ENCODE results near the gene ANO9.
"Not testable (repeated sequence)": the region's sequence is repeated elsewhere in the genome, so short reads cannot be mapped to it uniquely, and the experiment has no call there.

Gene ANO9

DNA sequence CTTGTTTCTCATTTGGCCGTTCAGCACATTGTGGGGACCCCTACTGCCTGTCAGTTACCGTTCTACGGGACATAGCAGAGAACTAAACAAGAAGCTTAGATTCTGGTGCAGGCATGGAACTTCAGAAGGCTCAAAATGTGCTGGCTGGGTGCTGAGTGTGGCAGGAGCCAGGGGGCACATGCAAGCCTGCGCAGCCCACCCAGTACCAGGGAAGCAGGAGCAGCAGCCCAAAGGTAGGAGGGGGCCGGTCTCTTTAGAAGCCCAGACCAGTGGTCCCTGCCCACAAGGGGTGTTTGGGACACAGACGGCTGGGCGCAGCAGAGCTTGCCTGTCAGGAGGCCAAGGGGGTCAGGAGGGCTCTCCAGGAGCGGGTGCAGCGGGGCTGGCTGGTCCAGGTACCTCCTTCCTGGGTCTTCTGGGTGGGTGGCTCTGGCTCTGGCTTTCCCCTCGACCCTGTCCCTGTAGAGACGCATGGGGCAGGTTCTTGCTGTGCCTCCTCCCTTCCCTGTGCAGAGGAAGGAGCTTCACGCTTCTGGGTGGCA lies 10.5 kb upstream of the ANO9 start:
- DNase-seq (ENCODE audit: low read depth): no peak

DNA sequence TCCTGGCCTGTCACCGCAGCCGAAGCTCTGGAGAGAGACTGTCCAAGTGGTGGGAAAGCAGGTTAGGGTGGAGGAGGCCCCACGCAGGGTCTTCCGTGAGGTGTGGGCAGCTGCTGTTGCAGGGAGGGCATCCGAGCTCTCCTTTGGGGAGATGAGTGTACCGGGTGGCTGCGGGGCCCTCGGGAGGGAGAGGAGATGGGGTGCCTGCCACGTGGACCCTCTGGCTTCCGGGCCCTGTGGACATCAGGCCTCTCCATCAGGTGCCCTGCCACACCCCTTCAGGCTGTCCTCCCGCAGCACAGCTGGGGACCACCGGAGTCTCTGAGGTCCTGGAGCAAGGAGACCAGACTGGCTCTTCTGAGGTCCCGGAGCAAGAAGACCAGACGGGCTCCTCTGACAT lies 9.9 kb upstream of the ANO9 start:
- no peak for DNase-seq (ENCODE audit: low read depth)

DNA sequence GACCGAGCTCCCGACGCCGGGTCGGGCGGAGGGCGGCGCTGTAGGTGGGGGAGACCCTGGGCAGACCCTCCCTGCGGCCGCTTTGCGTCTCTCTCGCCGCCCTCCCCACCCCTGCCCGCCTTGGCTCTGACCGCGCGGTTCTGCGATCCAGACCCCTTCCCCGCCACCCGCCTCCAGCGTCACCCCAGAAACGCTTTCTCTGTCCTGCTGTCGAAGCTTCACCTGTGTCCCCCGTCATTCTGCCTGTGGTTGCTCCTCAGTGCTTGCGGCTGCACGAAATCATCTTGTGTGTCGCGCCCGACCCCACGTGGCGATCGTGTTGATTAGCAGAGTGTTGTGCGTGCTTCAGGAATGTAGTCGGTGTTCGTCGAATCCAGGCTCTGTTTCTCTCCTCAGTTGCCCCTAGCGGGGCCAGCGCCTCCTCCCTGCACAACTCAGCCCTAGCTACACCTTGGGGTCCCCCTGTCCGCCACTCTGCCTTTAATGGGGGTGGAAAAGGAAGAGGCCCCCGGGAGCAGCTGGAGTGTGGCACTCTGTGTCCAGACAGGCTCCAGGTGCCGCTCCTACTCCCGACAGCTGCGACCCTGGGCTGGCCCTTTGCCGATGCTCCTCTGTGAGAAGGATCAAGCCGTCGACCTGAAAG lies 9.1 kb upstream of the ANO9 start:
- DNase-seq (ENCODE audit: low read depth): peak; percentile 65

DNA sequence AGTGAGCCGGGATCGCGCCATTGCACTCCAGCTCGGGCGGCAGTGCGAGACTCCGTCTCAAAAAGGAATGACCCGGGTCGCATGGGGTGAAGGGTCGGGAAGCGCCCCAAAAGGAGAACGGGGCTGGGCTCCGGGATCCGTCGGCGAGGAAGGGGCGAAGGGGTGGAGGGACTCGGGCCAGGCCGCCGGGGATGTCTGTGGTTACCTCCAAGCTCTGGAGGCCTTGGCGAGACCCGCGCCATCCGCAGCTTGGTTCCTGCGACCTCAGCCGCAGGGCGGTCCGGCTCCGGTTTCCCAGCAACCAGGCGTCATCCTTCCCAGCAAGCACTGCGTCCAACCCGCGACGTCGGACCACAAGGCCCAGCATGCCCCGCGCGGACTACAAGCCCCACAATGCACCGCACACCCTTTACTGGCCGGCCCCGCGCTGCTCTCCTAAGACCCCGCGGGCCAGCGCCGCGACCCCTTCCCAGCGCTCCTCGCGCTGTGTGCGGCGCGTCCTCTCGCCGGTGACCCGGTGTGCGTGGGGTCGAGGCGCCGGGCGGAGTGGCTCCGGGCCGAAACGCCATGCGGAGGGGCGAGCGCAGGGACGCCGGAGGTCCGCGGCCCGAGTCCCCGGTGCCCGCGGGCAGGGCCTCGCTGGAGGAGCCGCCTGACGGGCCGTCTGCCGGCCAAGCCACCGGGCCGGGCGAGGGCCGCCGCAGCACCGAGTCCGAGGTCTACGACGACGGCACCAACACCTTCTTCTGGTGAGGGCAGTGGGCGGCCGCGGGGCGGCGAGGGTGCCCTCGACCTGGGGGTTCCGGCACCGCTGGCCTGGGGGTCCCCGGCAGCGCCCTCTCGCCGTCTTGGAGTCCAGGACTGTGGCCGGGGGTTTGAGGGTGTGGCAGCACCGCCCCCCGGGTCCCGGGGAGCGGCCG lies 8.3 kb upstream of the ANO9 start, which contains the start of gene PTDSS2:
Gene PTDSS2 (plus strand): TSS at position 391 of the 920 bp plus-strand sequence. CDS start 177 bp downstream, at position 568.
- DNase-seq (ENCODE audit: low read depth): peak; percentile 92

DNA sequence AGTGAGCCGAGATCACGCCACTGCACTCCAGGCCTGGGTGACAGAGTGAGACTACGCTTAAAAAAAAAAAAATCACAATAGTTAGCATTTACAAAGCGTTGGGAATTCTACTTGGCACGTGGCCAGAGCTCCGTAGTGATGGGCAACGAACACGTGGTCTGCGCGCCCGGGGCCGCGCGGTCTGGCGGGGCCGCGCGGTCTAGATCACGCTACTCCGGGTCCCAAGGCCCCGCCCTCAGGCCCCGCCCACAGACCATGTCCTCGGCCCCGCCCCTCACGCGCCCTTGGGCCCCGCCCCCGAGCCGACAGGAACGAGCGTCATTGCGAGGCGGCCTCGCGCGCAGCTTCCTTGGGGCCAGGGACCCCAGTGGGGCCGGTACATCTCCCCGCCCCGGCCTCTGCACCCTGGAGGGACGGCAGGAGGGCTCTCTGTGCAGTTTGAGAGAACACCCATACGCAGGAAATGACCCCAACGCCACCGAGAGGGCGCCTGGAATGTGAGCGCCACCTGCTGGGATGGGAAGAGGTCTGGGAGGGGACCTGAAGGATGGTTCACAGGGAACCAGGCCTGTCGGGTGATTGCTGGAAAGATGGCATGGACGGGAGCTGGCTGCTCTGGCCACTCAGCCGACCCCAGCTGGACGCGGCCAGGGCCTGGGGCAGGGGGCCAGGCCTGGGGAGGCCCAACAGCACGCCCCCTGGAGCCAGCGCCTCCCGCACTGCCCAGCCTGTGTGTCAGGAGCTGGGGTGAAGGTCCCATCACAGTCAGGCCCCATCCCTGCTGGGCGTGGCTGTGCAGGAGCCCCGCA lies 6.3 kb upstream of the ANO9 start:
- DNase-seq (ENCODE audit: low read depth): peak; percentile 94

DNA sequence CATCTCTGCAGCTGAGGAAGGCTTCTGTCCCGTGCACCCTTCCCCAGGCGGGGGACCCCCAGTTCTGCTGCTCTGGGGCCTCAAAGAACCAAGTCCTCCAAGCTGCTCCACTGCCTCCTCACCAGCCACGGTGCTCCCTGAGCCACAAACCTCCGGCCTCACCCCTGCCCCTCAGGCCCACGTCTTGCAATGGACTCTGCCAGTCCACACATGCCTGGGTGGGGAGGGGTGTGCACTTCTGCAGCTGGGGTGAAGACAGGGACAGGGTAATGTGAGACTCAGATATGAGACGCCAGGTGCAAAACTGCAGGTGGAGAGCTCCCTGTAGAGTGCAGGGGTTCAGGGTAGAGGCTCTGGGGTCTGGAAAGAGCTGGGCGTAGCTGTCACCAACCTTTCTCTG lies 5.1 kb upstream of the ANO9 start:
- DNase-seq (ENCODE audit: low read depth): no peak

DNA sequence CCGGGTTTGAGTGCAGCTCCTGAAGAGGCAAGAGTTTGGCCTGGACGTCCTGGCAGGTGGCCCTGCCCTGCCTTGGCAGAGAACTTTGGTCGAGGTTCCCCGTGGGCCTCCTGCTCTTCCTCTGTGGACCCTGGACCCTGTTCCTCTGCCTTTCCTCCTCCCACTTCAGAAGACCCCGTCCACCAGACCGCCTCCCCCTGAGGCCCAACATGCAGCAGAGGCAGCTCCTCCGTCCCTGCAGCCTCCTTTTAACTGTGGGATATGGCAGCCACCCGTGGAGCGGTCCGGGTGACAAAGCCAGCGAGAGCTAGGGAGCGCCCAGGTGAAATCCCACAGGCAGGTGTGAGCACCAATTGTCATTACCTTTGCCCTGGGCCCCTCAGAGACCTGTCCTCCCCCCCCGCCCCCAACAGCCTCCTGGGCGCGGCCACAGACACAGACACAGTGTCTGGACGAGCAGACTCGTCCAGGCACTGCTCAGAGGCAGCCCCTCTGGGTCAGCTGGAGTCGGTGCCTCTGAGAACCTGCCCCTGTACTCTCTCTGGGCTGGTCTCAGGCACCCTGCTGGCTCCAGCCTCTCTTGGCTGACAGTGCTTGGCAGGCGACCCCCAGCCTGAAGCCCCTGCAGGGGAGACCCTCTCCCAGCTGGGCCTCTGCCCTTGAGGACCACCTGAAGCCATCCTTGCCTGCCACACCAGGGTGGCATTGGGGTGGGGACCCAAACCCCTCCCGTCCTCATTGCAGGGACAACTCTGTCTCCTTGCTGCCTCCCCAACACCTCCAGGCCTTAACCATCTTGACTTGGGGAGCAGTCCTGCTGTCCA lies 4.2 kb upstream of the ANO9 start:
- DNase-seq (ENCODE audit: low read depth): no peak

DNA sequence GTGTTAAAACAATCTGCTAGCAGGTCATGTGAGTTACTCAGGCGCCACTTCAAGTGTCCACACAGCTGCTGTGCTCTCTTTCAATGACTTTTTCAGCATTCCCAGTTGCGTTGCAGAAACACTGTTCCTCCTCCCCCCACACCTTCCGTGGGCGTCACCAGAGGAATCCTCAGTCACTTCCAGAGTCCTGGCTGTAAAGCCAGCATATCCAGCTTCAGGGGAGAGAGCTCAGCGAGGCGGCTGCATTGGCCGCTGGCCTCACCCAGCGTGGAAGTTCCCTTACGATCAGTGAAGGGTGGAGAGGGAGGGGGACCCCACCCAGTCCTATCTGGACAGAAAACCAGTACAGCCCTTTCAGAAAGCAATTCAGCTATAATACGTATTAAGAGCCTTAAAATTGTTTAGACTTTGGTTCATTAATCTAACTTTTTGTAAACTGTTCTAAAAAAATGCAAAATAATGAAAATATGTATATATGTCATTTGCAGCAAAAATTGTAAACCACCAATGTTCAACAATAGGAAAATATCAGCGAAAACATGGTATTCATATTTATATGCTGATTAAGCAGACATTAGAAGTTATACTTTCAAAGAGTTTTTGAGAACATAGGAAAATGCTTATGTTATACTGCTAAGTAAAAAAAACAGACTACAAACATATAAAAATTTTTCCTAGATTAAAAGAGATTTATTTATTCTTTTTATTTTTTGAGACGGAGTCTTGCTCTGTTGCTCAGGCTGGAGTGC lies 2.8 kb upstream of the ANO9 start:
- no peak for DNase-seq (ENCODE audit: low read depth)

DNA sequence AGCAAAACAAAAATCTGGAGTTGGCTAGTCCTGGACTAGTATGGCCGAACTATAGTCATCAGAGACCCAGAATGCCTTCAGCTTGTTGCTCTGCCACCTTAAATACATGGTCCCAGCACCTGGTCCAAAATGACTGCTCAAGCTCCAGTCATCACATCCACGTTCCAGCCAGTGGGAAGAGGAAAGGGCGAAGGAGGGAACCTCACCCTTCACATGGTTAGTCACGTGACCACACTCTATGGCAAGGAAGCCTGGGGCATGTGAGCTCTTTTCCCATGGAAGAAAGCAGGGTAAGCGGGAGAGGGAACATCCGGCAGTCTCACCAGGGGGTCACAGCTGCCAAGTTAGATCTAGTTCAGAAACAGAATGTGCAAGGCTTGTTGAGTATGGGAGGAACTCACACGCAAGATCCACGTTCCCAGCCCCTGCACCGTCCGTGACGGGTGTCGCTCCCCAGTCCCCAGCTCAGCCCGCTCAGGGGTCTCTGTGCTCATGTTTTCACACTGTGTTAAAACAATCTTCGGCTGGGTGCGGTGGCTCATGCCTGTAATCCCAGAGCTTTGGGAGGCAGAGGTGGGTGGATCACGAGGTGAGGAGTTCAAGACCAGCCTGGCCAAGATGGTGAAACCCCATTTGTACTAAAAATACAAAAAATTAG lies 1.9 kb upstream of the ANO9 start:
- DNase-seq (ENCODE audit: low read depth): no peak

DNA sequence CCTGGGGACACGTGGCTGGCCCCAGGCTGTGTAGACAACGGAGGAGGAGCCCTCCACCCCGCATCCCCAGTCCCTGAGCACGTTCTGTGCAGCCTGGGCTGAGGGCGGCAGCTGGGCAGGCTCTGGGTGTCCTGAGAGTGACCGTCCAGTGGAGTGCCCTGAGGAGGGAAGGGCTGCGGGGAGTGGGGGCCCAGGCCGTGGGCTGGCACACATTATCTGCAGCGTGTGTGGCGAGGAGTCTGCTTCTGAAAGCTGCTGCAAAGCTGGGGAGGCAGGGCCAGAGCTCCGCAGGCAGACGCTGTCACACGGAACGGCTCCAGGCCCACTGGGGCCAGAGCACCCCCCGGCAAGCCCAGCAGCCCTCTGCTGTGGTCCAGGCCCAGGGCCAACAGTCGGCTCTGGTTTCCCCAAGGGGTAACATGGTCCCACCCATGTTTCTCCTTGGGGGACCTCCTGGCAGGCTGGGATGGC lies 835 bp upstream of the ANO9 start:
- no peak for DNase-seq (ENCODE audit: low read depth)

DNA sequence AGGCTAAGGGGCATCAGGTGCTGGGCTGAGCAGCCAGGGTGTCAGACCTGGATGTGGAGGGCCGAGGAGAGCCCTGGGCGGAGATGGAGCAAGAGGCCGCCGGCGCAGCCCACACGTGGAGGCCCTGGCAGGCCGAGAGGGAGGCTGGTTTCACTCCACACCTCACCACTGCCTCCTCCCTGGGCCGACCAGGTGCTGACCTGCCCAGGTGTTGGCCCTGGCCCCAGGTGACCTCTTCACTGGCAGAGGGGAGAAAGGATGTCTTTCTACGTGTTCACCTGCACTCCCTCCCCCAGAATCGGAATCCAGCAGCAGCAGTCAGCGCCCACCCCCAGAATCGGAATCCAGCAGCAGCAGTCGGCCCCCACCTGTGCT lies 781 bp downstream of the ANO9 start:
- no peak for DNase-seq (ENCODE audit: low read depth)

DNA sequence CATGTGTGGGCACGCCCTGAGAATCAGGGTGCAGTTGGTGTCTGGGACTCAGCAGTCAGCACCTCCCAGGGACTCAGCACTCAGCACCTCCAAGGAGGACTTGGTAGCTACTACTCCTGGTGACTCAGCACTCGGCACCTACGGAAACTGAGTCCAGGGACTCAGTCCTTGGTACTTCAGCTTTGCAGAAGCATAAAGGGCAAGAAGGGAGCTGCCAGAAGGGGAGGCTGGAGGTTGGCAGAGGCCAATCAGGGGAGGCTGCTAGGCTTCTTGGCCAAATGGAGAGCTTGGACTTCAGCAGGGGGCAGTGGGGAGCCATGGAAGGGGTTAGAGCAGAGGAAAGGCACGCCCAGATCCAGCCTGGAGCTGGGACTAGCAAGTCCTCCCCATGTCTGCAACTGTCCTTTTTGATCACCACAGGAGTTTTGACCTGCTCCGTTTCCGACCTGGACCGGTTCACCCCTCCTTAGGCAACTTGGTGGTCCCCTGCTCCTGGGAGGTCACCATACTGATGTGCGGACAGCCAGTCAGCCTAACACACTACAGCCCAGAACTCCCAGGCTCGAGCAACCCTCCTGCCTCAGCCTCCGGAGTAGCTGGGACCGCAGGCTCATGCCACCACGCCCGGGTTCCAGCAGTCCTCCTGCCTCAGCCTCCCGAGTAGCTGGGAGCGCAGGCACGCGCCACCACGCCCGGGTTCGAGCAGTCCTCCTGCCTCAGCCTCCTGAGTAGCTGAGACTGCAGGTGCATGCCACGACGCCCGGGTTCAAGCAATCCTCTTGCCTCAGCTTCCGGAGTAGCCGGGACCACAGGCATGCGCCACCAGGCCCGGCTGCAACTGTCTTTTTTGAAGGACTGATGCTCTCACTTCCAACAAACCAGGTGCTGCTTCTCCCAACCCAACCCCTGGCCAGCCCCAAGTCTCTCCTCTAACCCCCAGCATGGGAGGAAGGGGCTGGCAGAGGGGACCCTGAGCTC lies 1.5 kb downstream of the ANO9 start:
- no peak for DNase-seq (ENCODE audit: low read depth)

DNA sequence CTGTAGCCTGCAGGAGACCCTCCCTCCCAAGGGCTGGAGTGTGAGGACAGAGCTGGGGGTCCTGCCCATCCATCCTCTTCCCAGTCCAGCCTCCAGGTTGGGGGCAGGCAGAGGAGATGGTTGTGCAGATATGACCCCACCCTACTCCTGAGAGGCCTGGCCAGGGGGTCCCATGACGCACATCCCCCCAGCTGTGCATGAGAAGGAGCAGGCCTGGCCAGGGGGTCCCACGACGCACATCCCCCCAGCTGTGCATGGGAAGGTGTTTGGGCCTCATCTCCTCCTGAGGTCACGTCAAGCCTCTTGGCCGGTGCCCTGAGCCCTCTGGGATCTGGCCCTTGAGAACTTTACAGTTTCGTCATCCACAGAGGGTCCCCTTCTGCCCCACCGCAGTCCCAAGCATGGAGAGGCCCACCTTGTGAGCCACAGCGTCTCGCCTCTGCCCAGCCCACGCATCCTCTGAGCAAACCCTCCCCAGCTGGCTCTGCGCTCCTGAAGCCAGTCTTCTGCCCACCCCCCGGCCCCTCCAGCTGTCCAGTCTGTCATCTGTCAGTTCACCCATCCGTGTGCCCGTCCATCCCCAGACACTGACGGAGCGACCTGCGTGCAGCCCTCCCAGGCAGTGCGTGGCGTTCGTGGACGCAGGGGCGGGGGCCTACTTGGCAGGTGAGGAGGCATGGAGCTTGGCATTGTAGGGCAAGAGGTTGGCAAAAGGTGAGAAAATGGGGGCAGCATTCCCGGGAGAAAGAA lies 2.3 kb downstream of the ANO9 start:
- no peak for DNase-seq (ENCODE audit: low read depth)

DNA sequence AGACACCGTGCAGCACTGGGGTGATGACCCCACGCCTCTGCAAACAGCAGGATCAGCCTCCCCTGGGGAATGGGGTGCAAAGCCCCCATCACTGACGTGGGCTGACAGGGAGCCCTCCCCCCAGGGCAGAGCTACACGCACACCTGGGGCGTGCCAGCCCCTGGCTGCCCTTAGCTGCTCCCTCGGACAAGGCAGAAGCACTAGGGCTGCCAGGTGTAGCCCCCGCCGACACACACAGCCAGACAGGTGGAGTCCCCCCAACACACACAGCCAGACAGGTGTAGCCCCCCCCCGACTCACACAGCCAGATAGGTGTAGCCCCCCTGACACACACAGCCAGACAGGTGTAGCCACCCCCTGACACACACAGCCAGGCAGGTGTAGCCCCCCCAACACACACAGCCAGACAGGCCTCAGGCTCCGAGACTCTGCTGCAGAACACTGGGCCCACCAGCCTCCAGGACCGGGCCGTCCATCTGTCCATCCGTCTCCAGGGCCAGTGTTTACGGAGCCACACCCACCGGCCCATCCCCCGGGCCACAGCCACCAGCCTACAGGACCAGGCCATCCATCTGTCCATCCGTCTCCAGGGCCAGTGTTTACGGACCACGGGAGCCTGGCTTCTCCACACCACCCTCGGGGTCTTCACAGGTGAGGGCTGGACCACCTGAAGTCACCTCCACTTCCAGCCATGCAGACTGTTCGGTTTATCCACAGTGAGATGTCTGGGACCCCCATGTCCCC lies 3.5 kb downstream of the ANO9 start:
- no peak for DNase-seq (ENCODE audit: low read depth)

DNA sequence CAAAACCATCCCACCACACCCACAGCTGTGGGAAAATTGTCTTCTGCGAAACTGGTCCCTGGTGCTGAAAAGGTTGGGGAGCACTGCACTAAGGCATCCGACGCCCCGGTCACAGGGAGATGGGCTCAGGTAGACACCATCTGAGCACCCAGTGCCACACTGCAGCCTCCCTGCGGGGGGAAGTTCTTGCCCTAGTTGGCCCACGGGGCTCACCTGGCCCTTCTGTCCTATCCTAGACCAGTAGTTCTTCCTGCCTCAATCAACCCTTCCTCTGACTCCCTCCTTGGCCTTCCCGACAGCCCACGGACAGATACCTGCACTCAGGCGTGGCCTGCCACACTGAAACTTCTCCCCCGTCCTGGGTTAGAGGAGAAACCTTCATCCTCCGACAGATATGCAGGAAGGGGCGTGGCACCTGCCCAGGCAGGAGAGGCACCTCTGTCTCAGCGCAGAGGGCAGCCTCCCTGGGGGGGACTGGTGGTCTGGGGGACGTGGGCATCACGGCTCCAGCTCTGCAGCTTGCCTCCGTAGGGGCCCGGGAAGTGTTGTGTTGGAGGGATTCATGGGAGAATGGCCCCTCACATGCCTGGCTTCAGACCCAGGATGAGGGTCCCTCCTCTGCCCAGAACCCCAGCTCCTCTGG lies 4.5 kb downstream of the ANO9 start:
- DNase-seq (ENCODE audit: low read depth): no peak

DNA sequence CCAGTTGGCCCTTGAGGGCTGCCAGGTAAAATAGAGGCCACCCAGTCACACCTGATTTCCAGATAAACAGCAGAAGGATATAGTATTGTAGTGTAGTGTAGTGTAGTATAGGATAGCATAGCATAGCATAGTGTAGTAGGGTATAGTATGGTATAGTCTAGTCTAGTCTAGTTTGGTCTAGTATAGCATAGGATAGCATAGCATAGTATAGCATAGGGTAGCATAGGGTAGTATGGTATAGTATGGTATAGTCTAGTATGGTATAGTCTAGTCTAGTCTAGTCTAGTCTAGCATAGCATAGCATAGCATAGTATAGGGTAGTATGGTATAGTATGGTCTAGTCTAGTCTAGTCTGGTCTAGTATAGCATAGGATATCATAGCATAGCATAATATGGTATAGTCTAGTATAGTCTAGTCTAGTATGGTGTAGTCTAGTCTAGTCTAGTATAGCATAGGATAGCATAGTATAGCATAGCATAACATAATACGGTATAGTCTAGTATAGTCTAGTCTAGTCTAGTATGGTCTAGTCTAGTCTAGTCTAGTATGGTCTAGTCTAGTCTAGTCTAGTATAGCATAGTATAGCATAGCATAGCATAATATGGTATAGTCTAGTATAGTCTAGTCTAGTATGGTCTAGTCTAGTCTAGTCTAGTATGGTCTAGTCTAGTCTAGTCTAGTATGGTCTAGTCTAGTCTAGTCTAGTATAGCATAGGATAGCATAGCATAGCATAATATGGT lies 6.6 kb downstream of the ANO9 start:
- not testable (repeated sequence) for DNase-seq (ENCODE audit: low read depth)

All from activated gamma-delta T cell treated with anti-CD3 and anti-CD28 coated beads, Interleukin-2, amount 50 U/mL, for 16 hours (primary cell).